HepG2 (cell line): ENCODE data around the gene LTBR. TPM values are rescaled to one million over a fixed set of nuclear protein-coding genes. Genes with fewer than 3 reads are reported as not detected.

ENCODE experiments used
- ATAC-seq: fragments of 200-7000 bp; cut with Tn5 transposase; 3 replicates; pipeline ENCODE4 v1.9.1; 2020; ENCODE audit warnings: mild to moderate bottlenecking, moderate library complexity
- BruUV-seq: library from RNA; stranded (reverse); fragments of 400-500 nt; replicated peaks from 2 replicates; lab custom pipeline; 2021; lab: Mats Ljungman, UMichigan
- CTCF ChIA-PET: fragments of 300-600 bp; formaldehyde crosslinking; extraction: SDS; loops from one replicate; lab custom pipeline; 2021; ENCODE audit warnings: low total read pairs, inconsistent platforms, low intra/inter-chr PET ratio; lab: Yijun Ruan, JAX
- POLR2A ChIA-PET: fragments of 350-600 bp; sonication (Branson Sonifier 250); formaldehyde crosslinking; loops from one replicate; lab custom pipeline; 2020; ENCODE audit warnings: antibody characterized with exemption, inconsistent platforms; lab: Yijun Ruan, JAX
- DNase-seq: peaks from one replicate; pipeline ENCODE4 v3.0.0-alpha.2; 2015; ENCODE audit warnings: low spot score
- FAIRE-seq: peaks from 3 replicates; lab custom pipeline; 2011; peaks lifted over from hg19 to GRCh38; lab: Jason Lieb, UNC
- H2AFZ ChIP-seq: one replicate; pipeline ENCODE4 v1.6.1; 2011; ENCODE audit warnings: low read length, inconsistent platforms
- H3K27ac ChIP-seq: fragments of 300-600 bp; 3 replicates; pipeline ENCODE4 v1.8.0; 2011; ENCODE audit warnings: mixed run types, mild to moderate bottlenecking, mixed read lengths, low read length, inconsistent platforms; ENCODE audit not compliant: insufficient read depth; ENCODE audit errors: extremely low read length
- H3K27me3 ChIP-seq, 2 experiments: fragments of 200-600 bp in 1 of 2; 2 replicates in 1 of 2; 3 replicates in 1 of 2; pipeline versions ENCODE4 v1.6.0 to v1.8.0; 2011; ENCODE audit warnings: low read length in 2 of 2, mild to moderate bottlenecking in 2 of 2, moderate library complexity in 2 of 2, inconsistent platforms in 1 of 2; ENCODE audit not compliant: insufficient read depth in 2 of 2, control insufficient read depth in 1 of 2
- H3K36me3 ChIP-seq, 2 experiments: fragments of 200-600 bp in 1 of 2; replicated peaks in 1 of 2; 2 replicates in 1 of 2; 3 replicates in 1 of 2; pipeline versions ENCODE4 v1.5.1 to v1.8.0; 2011; ENCODE audit warnings: low read length in 2 of 2, inconsistent platforms in 1 of 2; ENCODE audit not compliant: insufficient read depth in 2 of 2, control insufficient read depth in 1 of 2
- H3K4me1 ChIP-seq: 2 replicates; pipeline ENCODE4 v1.5.1; 2012; ENCODE audit warnings: low read length, inconsistent platforms; ENCODE audit not compliant: insufficient read depth
- H3K4me2 ChIP-seq: 2 replicates; pipeline ENCODE4 v1.6.0; 2011; ENCODE audit warnings: low read depth, low read length, inconsistent platforms
- H3K4me3 ChIP-seq, 3 experiments: fragments of 200-600 bp in 1 of 3; sonication (generic), shearing (Covaris generic) in 1 of 3; replicated peaks in 1 of 3; 2 replicates each; pipeline ENCODE4 v1.5.1; 2011 to 2016; ENCODE audit warnings: low read length in 3 of 3, inconsistent platforms in 2 of 3, low read depth in 2 of 3, mild to moderate bottlenecking in 2 of 3, control low read depth in 1 of 3, mixed read lengths in 1 of 3; ENCODE audit not compliant: insufficient read depth in 1 of 3
- H3K79me2 ChIP-seq: one replicate; pipeline ENCODE4 v1.6.1; 2011; ENCODE audit warnings: low read length, inconsistent platforms; ENCODE audit not compliant: insufficient read depth
- H3K9ac ChIP-seq: 2 replicates; pipeline ENCODE4 v1.6.0; 2011; ENCODE audit warnings: mild to moderate bottlenecking, low read depth, low read length, inconsistent platforms; ENCODE audit not compliant: insufficient read depth
- H3K9me3 ChIP-seq: 2 replicates; pipeline ENCODE4 v1.5.1; 2012; ENCODE audit warnings: mild to moderate bottlenecking, low read length
- H4K20me1 ChIP-seq: 2 replicates; pipeline ENCODE4 v1.6.0; 2011; ENCODE audit warnings: inconsistent platforms, mild to moderate bottlenecking, low read length, moderate library complexity; ENCODE audit not compliant: insufficient read depth
- AGO2 ChIP-seq: fragments of 200-400 bp; formaldehyde crosslinking; optimal IDR thresholded peaks from 2 replicates; pipeline ENCODE3; 2017; ENCODE audit warnings: mild to moderate bottlenecking, low read depth, low read length, moderate library complexity
- CEBPB ChIP-seq: IDR thresholded peaks from 2 replicates; pipeline ENCODE4 v1.6.1; 2011; ENCODE audit warnings: low read depth, low read length, improper control_type of control experiment, borderline replicate concordance
- CEBPG ChIP-seq: IDR thresholded peaks from 2 replicates; pipeline ENCODE4 v1.6.1; 2016
- HNF4A ChIP-seq: sonication (generic); formaldehyde crosslinking; IDR thresholded peaks from 2 replicates; pipeline ENCODE4 v1.4.0; 2020; ENCODE audit warnings: missing genetic modification reagents
- IRF1 ChIP-seq: sonication (generic); formaldehyde crosslinking; IDR thresholded peaks from 2 replicates; pipeline ENCODE4 v1.4.0; 2020; ENCODE audit warnings: low read depth, mild to moderate bottlenecking, missing genetic modification reagents
- KDM3A ChIP-seq: IDR thresholded peaks from 2 replicates; pipeline ENCODE4 v1.6.1; 2018; ENCODE audit warnings: low read depth, missing compliant biosample characterization
- MXD3 ChIP-seq: IDR thresholded peaks from 2 replicates; pipeline ENCODE4 v1.6.1; 2016; ENCODE audit warnings: mild to moderate bottlenecking, missing biosample characterization, missing genetic modification reagents
- MXD4 ChIP-seq: IDR thresholded peaks from 2 replicates; pipeline ENCODE4 v1.6.1; 2016; ENCODE audit warnings: mild to moderate bottlenecking, missing biosample characterization, missing genetic modification reagents
- RARA ChIP-seq: IDR thresholded peaks from 2 replicates; pipeline ENCODE4 v1.6.1; 2016; ENCODE audit warnings: missing genetic modification reagents, missing compliant biosample characterization
- SMAD3 ChIP-seq: sonication (generic); formaldehyde crosslinking; IDR thresholded peaks from 2 replicates; pipeline ENCODE4 v1.4.0; 2020; ENCODE audit warnings: missing genetic modification reagents
- ZNF263 ChIP-seq: sonication (generic); formaldehyde crosslinking; IDR thresholded peaks from 2 replicates; pipeline ENCODE4 v1.4.0; 2020; ENCODE audit warnings: missing genetic modification reagents
- ZNF280B ChIP-seq: sonication (generic); formaldehyde crosslinking; IDR thresholded peaks from 2 replicates; pipeline ENCODE4 v1.5.0; 2020; ENCODE audit warnings: missing genetic modification reagents, mild to moderate bottlenecking, borderline replicate concordance
- ZNF329 ChIP-seq: sonication (generic); formaldehyde crosslinking; IDR thresholded peaks from 2 replicates; pipeline ENCODE4 v1.9.0; 2021; ENCODE audit warnings: low read depth, mild to moderate bottlenecking, missing genetic modification reagents
- ZNF570 ChIP-seq: sonication (generic); formaldehyde crosslinking; IDR thresholded peaks from 2 replicates; pipeline ENCODE4 v1.4.0; 2020; ENCODE audit warnings: mild to moderate bottlenecking, missing genetic modification reagents, borderline replicate concordance
- ZNF619 ChIP-seq: sonication (generic); formaldehyde crosslinking; IDR thresholded peaks from 2 replicates; pipeline ENCODE4 v1.4.0; 2020; ENCODE audit warnings: mild to moderate bottlenecking, missing genetic modification reagents
- ZNF691 ChIP-seq: sonication (generic); formaldehyde crosslinking; IDR thresholded peaks from 2 replicates; pipeline ENCODE4 v1.4.0; 2020; ENCODE audit warnings: missing genetic modification reagents, low read depth, mild to moderate bottlenecking, borderline replicate concordance
- WGBS: methylation state at CpG from one replicate; pipeline ENCODE4 v1.1.6; 2017; ENCODE audit warnings: low lambda C conversion rate; 5-methylcytosine and 5-hydroxymethylcytosine counted together
- in situ Hi-C: cut with HindIII; loops from 2 replicates; pipeline ENCODE4 v1.10.0; 2017; ENCODE audit warnings: low pct_unique_long_range_greater_than_20kb; ENCODE audit not compliant: extremely low pct_ligation_motif_present
- intact Hi-C: fragments of 100-400 bp; cut with micrococcal nuclease; formaldehyde crosslinking; loops from one replicate; pipeline ENCODE4 v1.10.0; 2022; ENCODE audit not compliant: unreplicated experiment
- polyA plus RNA-seq, 8 experiments: library from polyadenylated mRNA; depleted of rRNA in 3 of 8; stranded (reverse) in 7 of 8; unstranded in 1 of 8; fragments of >200 nt; fragmentation: Illumina TruSeq in 4 of 8; extraction: Trizol in 4 of 8; gene quantifications; 2 replicates each; pipeline versions ENCODE4 v1.2.1 to v1.2.3, GENCODE V29; 2011 to 2016; ENCODE audit warnings: low read depth in 4 of 8, missing spikeins in 1 of 8, mixed read lengths in 1 of 8; ENCODE audit not compliant: insufficient read depth in 1 of 8
- total RNA-seq, 5 experiments: library from RNA; depleted of rRNA; stranded (reverse); fragments of >200 nt; fragmentation: Illumina TruSeq; extraction: Trizol; gene quantifications; 2 replicates each; pipeline ENCODE4 v1.2.3, GENCODE V29; 2016; ENCODE audit warnings: low read depth in 1 of 5

LTBR gene
- total and polyA plus RNA-seq, 2 of the 13 experiments (the other 11 are each of a cell fraction or from before 2014, with no cell fraction given): 31.4 to 34.8 TPM

GRCh38 chr12:6404390-6404789 lies 20.4 kb downstream of the LTBR start:
- no peak overlapping the region for H3K4me3 ChIP-seq
- ATAC-seq: peak; percentile 51
- intact Hi-C loops (no loop called here), in situ Hi-C loops (no loop called here)
- H3K4me1 ChIP-seq: no peaks in the 10 kb centered on the region; the same call in 1 of the 2 replicates
- H3K36me3 ChIP-seq: no peaks in the 10 kb centered on the region
- DNase-seq: no peak
- POLR2A ChIA-PET: interaction anchor here (0.6 to 1.6 kb wide), 3 partner anchors 21 to 130 kb away, joined by 4 to 6 read pairs (median 5); partner anchors contain the start of genes GAPDH and LTBR
- no peak overlapping the region for H3K4me2 ChIP-seq
- H3K9me3 ChIP-seq: no peaks in the 10 kb centered on the region
- no TSS peak for BruUV-seq
- no peak overlapping the region for H2AFZ ChIP-seq
- H4K20me1 ChIP-seq: no peaks in the 10 kb centered on the region
- FAIRE-seq: no peak
- WGBS: 62% methylated on average over 5 of the region's 5 CpGs
- no peak overlapping the region for H3K9ac ChIP-seq
- no peaks in the 10 kb centered on the region for H3K79me2 ChIP-seq
- CTCF ChIA-PET: no interaction called here
- no peaks in the 10 kb centered on the region for H3K27me3 ChIP-seq
- no peak overlapping the region for H3K27ac ChIP-seq
- TF ChIP-seq CEBPB: peak; percentile 34; the same call in 1 of the 2 replicates
- TF ChIP-seq RARA: peak; percentile 47
- peak; percentile 50; the same call in 1 of the 2 replicates for TF ChIP-seq CEBPG (CRISPR knock-in tag)
- peak; percentile 38; the same call in 1 of the 2 replicates for TF ChIP-seq HNF4A (CRISPR knock-in tag)
- TF ChIP-seq IRF1 (CRISPR knock-in tag): no peak

GRCh38 chr12:6405963-6406362 lies 22.0 kb downstream of the LTBR start:
- Histone ChIP-seq H3K4me1 (no peaks in the 10 kb centered on the region; the same call in 1 of the 2 replicates), H3K36me3 (no peaks in the 10 kb centered on the region), H3K9ac (no peak overlapping the region), H3K79me2 (no peaks in the 10 kb centered on the region), H4K20me1 (no peaks in the 10 kb centered on the region), H3K9me3 (no peaks in the 10 kb centered on the region), H2AFZ (no peak overlapping the region), H3K4me3 (no peak overlapping the region), H3K4me2 (no peak overlapping the region), H3K27ac (no peak overlapping the region), H3K27me3 (no peaks in the 10 kb centered on the region)
- in situ Hi-C loops: no loop called here
- no TSS peak for BruUV-seq
- WGBS: 73% methylated on average over 6 of the region's 6 CpGs
- intact Hi-C loops: no loop called here
- ATAC-seq (no peak), DNase-seq (no peak), FAIRE-seq (no peak)
- ChIA-PET CTCF (no interaction called here), POLR2A (no interaction called here)
- TF ChIP-seq ZNF619 (CRISPR knock-in tag) (no peak), MXD3 (CRISPR knock-in tag) (no peak), AGO2 (no peak), ZNF691 (CRISPR knock-in tag) (no peak), ZNF570 (CRISPR knock-in tag) (no peak), MXD4 (CRISPR knock-in tag) (no peak), ZNF329 (CRISPR knock-in tag) (no peak), KDM3A (CRISPR knock-in tag) (no peak), ZNF280B (CRISPR knock-in tag) (no peak), SMAD3 (CRISPR knock-in tag) (no peak), ZNF263 (no peak)
